Skeletal muscle satellite cell (primary cell): ENCODE measurements around the gene MRPL1.

ENCODE experiments used
- H3K27me3 ChIP-seq: 2 replicates; pipeline ENCODE4 v1.7.0; 2013; ENCODE audit warnings: low read length; ENCODE audit not compliant: control insufficient read depth, insufficient read depth
- H3K36me3 ChIP-seq: 2 replicates; pipeline ENCODE4 v1.7.0; 2013; ENCODE audit warnings: mild to moderate bottlenecking, control low read depth, low read length; ENCODE audit not compliant: insufficient read depth
- H3K4me1 ChIP-seq: 2 replicates; pipeline ENCODE4 v1.7.0; 2013; ENCODE audit warnings: low read length; ENCODE audit not compliant: control insufficient read depth, insufficient read depth
- H3K4me2 ChIP-seq: 2 replicates; pipeline ENCODE4 v1.7.0; 2013; ENCODE audit warnings: mild to moderate bottlenecking, low read length
- H3K4me3 ChIP-seq: 2 replicates; pipeline ENCODE4 v1.7.0; 2013; ENCODE audit warnings: low read length
- H3K9ac ChIP-seq: 2 replicates; pipeline ENCODE4 v1.7.0; 2013; ENCODE audit warnings: mild to moderate bottlenecking, low read depth, low read length, moderate library complexity
- H3K9me3 ChIP-seq: replicated peaks from 2 replicates; pipeline ENCODE4 v1.7.0; 2013; ENCODE audit warnings: mild to moderate bottlenecking, control low read depth, low read length
- small RNA-seq: library from RNA; depleted of rRNA; stranded (forward); fragments of <200 nt; gene quantifications from one replicate; pipeline ENCODE3, GENCODE V24; 2012

The MRPL1 gene

DNA sequence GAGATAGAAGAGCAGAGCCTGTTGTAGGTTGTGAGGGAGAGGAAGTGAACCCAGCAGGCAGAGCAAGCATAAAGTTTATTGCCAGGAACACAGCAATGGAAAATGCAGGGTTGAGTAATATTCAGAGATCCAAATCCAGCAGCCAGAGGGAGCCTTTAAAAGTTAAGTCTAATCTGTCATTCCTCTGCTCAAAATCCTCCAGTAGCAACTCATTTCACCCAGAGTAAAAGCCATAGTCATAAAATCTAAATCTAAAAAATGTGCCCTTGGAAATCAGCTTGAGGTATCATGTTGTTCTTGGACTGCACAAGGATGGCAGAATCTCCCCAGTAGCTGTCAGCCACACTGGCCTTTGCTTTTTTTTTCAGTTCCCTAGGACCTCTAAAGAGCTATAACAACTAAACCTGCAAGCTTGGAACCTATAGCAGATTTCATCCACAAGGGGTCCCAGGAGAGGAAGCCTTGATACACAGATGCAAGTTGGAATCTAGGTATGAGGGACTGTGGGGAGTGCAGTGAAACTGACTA lies 131.6 kb downstream of the MRPL1 start:
- Histone ChIP-seq H3K36me3 (no peaks in the 10 kb centered on the region), H3K4me3 (no peak overlapping the region), H3K4me2 (no peak overlapping the region), H3K9me3 (no peaks in the 10 kb centered on the region), H3K9ac (no peak overlapping the region), H3K4me1 (no peaks in the 10 kb centered on the region), H3K27me3 (no peaks in the 10 kb centered on the region)

DNA sequence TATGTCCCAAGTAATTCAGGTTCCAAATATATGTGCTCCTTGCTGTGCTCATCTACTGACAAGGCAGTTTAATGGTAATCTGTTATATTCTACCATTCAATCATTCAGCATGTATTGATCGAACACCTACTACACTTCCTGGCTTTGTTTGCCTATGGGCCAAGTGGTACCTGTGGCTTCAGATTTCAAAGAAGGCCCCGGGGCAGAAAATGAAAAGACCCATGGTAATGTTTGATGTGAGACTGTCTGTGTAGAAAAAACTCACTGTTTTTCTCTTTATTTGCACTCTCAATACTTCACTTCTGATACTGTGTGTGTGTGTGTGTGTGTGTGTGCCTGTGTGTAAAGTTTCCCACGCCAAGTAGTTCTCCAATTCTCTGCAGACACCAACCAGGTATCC lies 133.4 kb downstream of the MRPL1 start:
- no peaks in the 10 kb centered on the region for H3K9me3 ChIP-seq

DNA sequence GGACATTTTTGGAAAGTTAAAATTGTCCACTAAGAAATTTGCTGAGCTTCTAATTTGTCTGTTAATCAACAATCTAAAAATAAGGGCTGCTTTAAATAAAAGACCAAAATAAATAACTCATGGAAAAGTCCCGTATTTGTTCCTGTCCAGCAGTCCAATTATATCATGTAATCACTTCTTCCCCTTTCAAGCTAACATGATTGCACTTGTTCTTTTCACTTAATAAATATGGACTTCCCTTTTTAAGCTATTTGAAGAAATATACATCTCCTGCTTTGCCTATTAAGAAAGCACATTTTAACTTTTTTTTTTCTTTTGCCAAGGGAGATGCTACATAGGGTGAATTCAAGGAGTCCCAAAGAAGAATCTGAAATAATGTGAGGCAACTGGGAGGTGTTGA lies 138.9 kb downstream of the MRPL1 start:
- H3K4me3 ChIP-seq: no peak overlapping the region
- H3K4me1 ChIP-seq: no peaks in the 10 kb centered on the region
- no peaks in the 10 kb centered on the region for H3K9me3 ChIP-seq
- no peak overlapping the region for H3K9ac ChIP-seq
- H3K36me3 ChIP-seq: no peaks in the 10 kb centered on the region
- H3K27me3 ChIP-seq: no peaks in the 10 kb centered on the region
- H3K4me2 ChIP-seq: no peak overlapping the region

More for the DNA sequence above, 133.4 kb downstream of the MRPL1 start:
- Histone ChIP-seq H3K4me2 (no peak overlapping the region), H3K4me3 (no peak overlapping the region), H3K27me3 (no peaks in the 10 kb centered on the region), H3K36me3 (no peaks in the 10 kb centered on the region), H3K4me1 (no peaks in the 10 kb centered on the region), H3K9ac (no peak overlapping the region)

DNA sequence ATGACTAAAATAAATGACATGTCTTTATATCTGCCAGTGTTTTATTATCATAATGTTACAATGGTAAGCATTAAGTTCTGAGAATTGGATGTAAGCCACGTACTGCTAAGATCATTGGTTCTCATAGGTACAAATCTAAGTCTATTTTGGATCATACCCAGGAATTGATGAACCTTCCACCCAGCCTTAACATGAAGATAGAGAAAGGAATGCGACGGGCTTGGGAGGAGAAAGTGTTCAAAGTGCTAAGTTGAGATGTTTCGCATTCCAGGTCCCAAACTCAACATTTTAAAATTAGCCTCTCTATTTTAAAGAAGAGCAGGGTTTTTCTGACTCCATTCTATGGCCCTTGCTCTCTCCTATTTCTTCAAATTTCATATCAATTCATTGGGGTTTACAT lies 139.6 kb downstream of the MRPL1 start:
- no peak overlapping the region for H3K9ac ChIP-seq

More for the DNA sequence above, 139.6 kb downstream of the MRPL1 start:
- Histone ChIP-seq H3K4me1 (no peaks in the 10 kb centered on the region), H3K36me3 (no peaks in the 10 kb centered on the region), H3K27me3 (no peaks in the 10 kb centered on the region), H3K9me3 (no peaks in the 10 kb centered on the region), H3K4me3 (no peak overlapping the region), H3K4me2 (no peak overlapping the region)

Small RNA genes within 50 kb of the gene (small RNA-seq; reads per million reads assigned to genes)
- 0.35 reads per million for gene AC112225.1
